Activated T-helper 9 cell treated with anti-CD3 and anti-CD28 coated beads, Interleukin-2, amount 50 U/mL, for 16 hours (primary cell): ENCODE results near the gene FZD7.

Experiments
- DNase-seq: peaks from one replicate; pipeline ENCODE4 v3.0.0-alpha.2; 2020; ENCODE audit warnings: low read depth

FZD7 gene

DNA sequence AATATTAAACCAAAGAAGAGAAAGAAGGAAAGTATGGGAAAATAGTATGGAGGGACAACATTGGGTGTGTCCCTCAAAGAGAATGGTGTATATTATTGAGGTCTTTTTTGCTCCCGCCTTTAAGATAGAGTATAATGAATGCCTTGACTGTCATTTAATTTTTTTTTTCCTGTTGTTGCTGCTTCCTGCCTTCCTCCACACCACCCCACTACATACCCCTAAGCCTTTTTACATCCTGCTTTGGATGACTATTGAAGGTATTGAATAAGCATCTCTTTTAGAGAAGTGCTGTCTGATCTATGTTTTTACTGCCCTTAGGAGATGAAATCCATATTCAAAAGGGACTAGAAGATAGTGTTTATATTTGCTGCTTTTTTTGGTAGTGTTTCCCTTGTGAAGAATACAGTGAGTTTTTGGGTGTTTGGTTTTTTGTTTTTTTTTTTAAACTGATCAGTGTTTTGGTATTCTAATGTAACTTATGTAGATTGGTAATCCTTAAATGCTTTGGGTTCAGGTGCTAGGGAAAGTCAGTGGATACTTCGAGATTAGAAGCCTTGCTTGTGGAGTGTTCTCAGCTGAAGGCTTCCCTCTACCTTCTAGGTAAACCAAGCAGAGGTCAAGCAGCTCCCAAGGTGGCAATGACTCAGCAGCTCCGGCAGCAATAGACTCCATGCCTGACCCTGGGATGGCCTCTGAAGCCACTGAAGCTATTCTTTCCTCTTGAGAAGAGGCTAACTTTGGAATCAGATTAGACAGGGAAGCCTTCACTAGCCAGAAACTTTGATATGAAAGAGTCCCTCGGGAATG is 5.0 kb downstream of the FZD7 start:
- DNase-seq: no peak

- no peak for DNase-seq
Observed at GRCh38 chr2:202039278-202040078, 5.8 kb downstream of the FZD7 start.

DNA sequence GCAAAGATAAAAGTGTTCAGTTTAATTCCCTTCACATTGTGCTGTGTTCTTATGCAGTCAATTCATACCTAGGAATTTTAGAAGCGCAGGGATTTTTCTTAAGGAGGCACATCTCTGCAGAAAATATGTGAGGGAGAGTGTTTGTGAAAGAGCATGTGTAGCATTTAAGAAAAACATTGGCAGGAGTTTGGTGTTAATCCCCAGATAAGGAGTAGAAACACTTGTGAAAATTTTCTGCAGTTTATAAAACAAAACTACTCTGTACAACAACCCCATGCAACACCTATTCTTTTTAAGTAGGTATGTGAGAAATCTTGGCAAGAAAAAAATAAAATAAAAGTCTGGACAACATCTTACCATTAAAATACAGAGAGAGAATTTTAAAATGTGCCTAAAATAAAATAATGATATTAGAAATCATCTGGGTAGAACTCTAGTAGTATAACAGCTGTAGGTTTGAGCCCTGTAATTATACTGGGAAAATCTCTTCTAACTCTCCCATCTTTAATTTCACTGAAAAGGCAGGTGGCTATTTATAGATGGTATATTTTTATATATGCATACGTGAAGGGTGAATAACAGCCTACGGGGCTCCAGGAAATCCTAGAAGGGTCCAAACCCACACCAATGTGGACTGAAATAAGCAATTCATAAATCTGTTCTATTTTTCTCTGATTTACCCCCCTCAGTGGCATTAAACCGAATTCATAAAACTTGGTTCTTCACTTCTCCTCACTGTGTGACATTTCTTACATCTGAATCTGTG is 6.6 kb downstream of the FZD7 start:
- DNase-seq: no peak

- no peak for DNase-seq
Observed at GRCh38 chr2:202042444-202042843, 8.8 kb downstream of the FZD7 start.

DNA sequence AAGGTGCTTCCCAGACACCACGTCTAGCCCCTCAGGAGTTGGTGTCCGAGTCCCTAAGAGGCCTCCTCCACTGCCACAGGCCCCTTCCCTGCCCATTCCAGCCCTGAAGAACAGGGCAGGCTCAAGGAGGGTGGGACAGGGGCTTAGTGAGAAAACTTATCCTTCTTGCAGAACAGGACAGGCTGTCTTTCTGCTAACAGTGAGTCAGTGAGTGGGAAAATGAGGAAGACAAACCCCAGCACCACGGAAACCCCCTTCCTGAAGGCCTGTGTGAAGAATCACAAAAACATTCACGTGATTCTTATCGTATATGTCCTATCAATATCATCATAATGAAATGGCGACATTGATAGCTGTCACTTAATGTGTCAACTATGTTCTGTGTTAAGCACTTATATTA is 9.8 kb downstream of the FZD7 start:
- no peak for DNase-seq

GRCh38 chr2:202044777-202045176 is 11.1 kb downstream of the FZD7 start:
- no peak for DNase-seq

GRCh38 chr2:202046572-202046971 is 12.9 kb downstream of the FZD7 start:
- DNase-seq: no peak

DNA sequence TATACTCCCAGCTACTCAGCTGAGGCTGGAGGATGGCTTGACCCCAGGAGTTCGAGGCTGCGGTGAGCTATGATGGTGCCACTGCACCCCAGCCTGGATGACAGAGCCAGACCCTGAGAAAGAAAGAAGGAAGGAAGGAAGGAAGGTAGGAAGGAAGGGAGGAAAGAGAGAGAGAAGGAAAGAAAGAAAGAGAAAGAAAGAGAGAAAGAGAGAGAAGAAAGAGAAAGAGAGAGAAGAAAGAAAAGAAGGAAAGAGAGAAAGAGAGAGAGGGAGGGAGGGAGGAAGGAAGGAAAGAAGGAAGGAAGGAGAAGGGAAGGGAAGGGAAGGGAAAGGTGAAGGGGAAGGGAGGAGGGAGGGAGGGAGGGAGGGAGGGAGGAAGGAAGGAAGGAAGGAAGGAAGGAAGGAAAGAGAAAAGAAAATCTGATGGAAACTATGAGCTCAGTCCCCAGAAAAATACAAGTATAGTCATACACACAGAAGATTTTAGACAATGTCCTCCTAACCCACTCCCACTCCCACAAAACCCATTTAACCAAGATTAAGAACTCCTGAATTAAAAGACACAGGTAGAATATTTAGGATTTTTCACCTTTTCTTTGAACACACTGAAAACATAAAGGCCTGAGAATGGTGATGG is 15.6 kb downstream of the FZD7 start:
- no peak for DNase-seq

DNA sequence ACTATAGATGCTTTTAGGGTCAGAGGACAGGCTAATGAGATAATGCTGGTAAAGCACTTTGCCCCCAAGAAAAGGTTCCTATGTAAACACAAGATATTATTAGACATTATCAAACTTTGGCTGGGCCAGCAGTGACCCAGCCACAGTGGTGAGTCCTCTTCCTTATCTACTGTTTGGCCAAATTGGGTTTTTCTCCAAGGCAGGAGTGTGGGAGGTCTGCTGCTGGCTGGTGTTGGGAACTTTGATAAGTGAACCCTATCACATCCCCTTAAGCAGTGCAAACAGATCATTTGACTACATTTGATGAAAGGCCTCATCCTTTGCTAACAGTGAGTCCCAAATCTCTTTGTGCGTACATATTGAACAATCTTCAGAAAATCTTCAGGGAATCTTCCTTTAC is 16.2 kb downstream of the FZD7 start:
- no peak for DNase-seq

- no peak for DNase-seq
Observed at GRCh38 chr2:202050652-202051051, 17.0 kb downstream of the FZD7 start.

GRCh38 chr2:202051499-202052161 is 18.0 kb downstream of the FZD7 start:
- DNase-seq: no peak

DNA sequence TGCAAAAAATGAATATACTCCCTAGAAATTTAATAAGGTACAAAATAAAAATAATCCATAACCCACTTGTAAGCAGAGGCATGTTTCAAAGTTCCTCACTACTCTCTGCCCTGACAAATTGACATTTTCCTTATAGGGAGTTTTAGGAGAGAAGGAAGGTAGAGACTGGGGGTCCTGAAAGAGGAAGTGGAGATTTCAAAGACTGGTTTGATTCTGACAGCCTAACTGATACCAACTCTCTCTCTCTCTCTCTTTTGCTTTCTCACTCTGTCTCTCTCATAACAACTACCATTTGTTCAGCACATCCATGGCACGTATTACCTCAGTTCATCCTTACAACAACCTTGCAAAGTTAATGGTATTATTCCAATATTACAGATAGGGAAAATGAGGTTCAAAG is 18.6 kb downstream of the FZD7 start:
- DNase-seq: no peak

DNA sequence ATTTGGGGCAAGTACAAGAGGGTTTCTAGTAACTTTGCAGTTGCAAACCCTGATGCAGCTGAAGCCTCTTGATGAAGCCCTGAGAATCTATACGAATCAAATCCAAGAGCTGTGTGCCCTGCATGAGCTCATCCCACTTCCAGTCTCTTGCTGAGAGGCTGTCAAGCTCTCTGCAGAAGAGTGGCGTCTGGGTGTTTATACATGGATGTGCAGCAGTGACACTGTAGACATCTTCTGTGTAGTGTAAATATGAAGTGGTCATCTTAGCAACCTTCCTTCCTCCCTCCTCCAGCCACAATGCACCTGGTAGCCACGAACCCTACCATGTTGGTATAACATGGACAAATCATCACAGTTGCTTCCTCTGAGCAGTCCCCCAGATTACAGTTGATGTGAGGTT is 21.0 kb downstream of the FZD7 start:
- no peak for DNase-seq

- DNase-seq: no peak
Observed at GRCh38 chr2:202056611-202057010, 23.0 kb downstream of the FZD7 start.

GRCh38 chr2:202060218-202060617 is 26.6 kb downstream of the FZD7 start:
- DNase-seq: no peak

DNA sequence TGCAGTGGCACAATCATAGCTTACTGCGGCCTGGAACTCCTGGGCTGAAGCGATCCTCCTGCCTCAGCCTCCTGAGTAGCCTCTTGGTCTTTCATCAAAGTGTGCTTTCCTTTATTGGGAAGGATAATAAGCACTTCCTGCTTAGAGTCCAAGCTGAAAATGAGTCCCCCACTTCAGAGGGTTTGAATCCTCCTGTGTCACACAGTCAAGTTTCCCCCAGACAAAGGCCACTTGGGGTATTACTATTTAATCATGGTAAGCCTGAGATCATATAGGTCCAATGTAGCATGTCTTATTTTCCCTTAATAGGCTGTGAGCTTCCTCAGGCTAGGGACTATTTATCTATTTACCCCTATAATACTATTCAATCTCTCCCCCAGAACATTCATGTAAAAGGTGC is 28.0 kb downstream of the FZD7 start:
- DNase-seq: no peak

GRCh38 chr2:202064171-202064880 is 30.7 kb downstream of the FZD7 start:
- no peak for DNase-seq

DNA sequence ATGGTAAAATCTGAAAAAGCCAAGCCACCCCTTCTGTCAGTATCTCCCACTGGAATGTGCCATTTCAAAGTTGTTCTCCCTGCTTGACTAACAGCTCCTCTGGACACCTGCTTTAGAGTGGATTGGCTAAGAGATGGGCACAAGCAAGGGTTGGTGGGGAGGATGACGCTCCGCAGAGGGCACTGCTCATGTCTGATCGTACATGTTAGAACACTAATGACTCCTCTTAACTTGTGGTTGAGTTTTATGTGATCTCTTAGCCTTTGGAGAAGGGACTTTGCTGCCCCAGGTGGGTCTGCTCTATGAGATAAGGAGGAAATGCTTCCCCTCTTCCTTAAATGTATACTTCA is 31.2 kb downstream of the FZD7 start:
- no peak for DNase-seq

GRCh38 chr2:202065876-202066275 is 32.2 kb downstream of the FZD7 start:
- DNase-seq: no peak

GRCh38 chr2:202066875-202067274 is 33.2 kb downstream of the FZD7 start:
- DNase-seq: no peak

- DNase-seq: no peak
Observed at GRCh38 chr2:202067589-202067988, 33.9 kb downstream of the FZD7 start.
